Midbrain (tissue), 1 donor: ENCODE results near the gene MAFB.
A peak's percentile ranks its signal among the peaks of the same experiment; 100 is the strongest.

ENCODE experiments used
- DNase-seq: peaks from one replicate; lab custom pipeline; 2025; lab: John Stamatoyannopoulos, UW

The MAFB gene

GRCh38 chr20:40703975-40704530, 15.0 kb upstream of the MAFB start:
- DNase-seq = no peak

GRCh38 chr20:40702504-40702903, 13.5 kb upstream of the MAFB start:
- no peak for DNase-seq

- no peak for DNase-seq
These were observed 9.7 kb upstream of the MAFB start for GRCh38 chr20:40698744-40699143.

- no peak for DNase-seq
These were observed 9.2 kb upstream of the MAFB start for GRCh38 chr20:40698281-40698680.

GRCh38 chr20:40697541-40697940, 8.5 kb upstream of the MAFB start:
- no peak for DNase-seq

- DNase-seq = no peak
These were observed 6.2 kb upstream of the MAFB start for GRCh38 chr20:40695214-40695613.

- DNase-seq = no peak
These were observed 5.2 kb upstream of the MAFB start for GRCh38 chr20:40694246-40694645.

GRCh38 chr20:40692240-40693011, 3.4 kb upstream of the MAFB start:
- no peak for DNase-seq

- DNase-seq = no peak
These were observed 2.7 kb upstream of the MAFB start for GRCh38 chr20:40691566-40692239.

- DNase-seq = no peak
These were observed 2.0 kb upstream of the MAFB start for GRCh38 chr20:40690836-40691565.

- peak; percentile 88 for DNase-seq
These were observed 1.2 kb upstream of the MAFB start for GRCh38 chr20:40689943-40690835.

- DNase-seq = no peak
These were observed 622 bp downstream of the MAFB start for GRCh38 chr20:40688129-40689099.

GRCh38 chr20:40687384-40688128, 1.5 kb downstream of the MAFB start:
- no peak for DNase-seq

GRCh38 chr20:40686893-40687292, 2.1 kb downstream of the MAFB start:
- DNase-seq = no peak

GRCh38 chr20:40686434-40686882, 2.6 kb downstream of the MAFB start:
- no peak for DNase-seq

GRCh38 chr20:40685349-40685748, 3.7 kb downstream of the MAFB start:
- DNase-seq = no peak

- no peak for DNase-seq
These were observed 5.2 kb downstream of the MAFB start for GRCh38 chr20:40683894-40684268.

- DNase-seq = no peak
These were observed 5.7 kb downstream of the MAFB start for GRCh38 chr20:40683221-40683893.
